ENCODE measurements around the gene ZP4. TPM values are rescaled to one million over a fixed set of nuclear protein-coding genes. Genes with fewer than 3 reads are reported as not detected.

Gene ZP4
- total RNA-seq, 1 experiment from 2014 or later: not detected

- Histone ChIP-seq H3K9me3 (ENCODE audit: low read length) (no peaks in the 10 kb centered on the region), H3K9ac (ENCODE audit: low read length) (no peak overlapping the region), H3K4me2 (ENCODE audit: low read depth, low read length, poor library complexity, severe bottlenecking) (no peak overlapping the region), H3K27me3 (ENCODE audit: low read length) (no peaks in the 10 kb centered on the region), H3K4me1 (ENCODE audit: low read length) (no peaks in the 10 kb centered on the region), H2AFZ (ENCODE audit: low read length) (no peak overlapping the region), H3K4me3 (ENCODE audit: low read length) (no peak overlapping the region), H3K79me2 (ENCODE audit: low read length) (no peaks in the 10 kb centered on the region), H4K20me1 (ENCODE audit: insufficient read depth, low read depth, low read length) (no peaks in the 10 kb centered on the region), H3K9me2 (replicated peaks; ENCODE audit: insufficient read depth, low read length) (no peaks in the 10 kb centered on the region), H3K36me3 (ENCODE audit: insufficient read depth, low read length) (no peaks in the 10 kb centered on the region), H3K27ac (ENCODE audit: low read length) (no peak overlapping the region)
- no peak for DNase-seq
Measured at GRCh38 chr1:237891266-237891665, 544 bp upstream of the ZP4 start.

- no peaks in the 10 kb centered on the region for H3K79me2 ChIP-seq (ENCODE audit: low read length)
- DNase-seq: no peak
- H3K9me2 ChIP-seq (replicated peaks; ENCODE audit: insufficient read depth, low read length): no peaks in the 10 kb centered on the region
- H3K4me2 ChIP-seq (ENCODE audit: low read depth, low read length, poor library complexity, severe bottlenecking): no peak overlapping the region
- H3K9me3 ChIP-seq (ENCODE audit: low read length): no peaks in the 10 kb centered on the region
- no peaks in the 10 kb centered on the region for H3K4me1 ChIP-seq (ENCODE audit: low read length)
- no peaks in the 10 kb centered on the region for H3K27me3 ChIP-seq (ENCODE audit: low read length)
- no peak overlapping the region for H3K27ac ChIP-seq (ENCODE audit: low read length)
- no peaks in the 10 kb centered on the region for H3K36me3 ChIP-seq (ENCODE audit: insufficient read depth, low read length)
- no peaks in the 10 kb centered on the region for H4K20me1 ChIP-seq (ENCODE audit: insufficient read depth, low read depth, low read length)
- no peak overlapping the region for H2AFZ ChIP-seq (ENCODE audit: low read length)
- H3K4me3 ChIP-seq (ENCODE audit: low read length): no peak overlapping the region
- H3K9ac ChIP-seq (ENCODE audit: low read length): no peak overlapping the region
Measured at GRCh38 chr1:237890416-237890815, 306 bp downstream of the ZP4 start.

GRCh38 chr1:237888143-237888542 lies 2.6 kb downstream of the ZP4 start:
- Histone ChIP-seq H3K4me2 (ENCODE audit: low read depth, low read length, poor library complexity, severe bottlenecking) (no peak overlapping the region), H3K36me3 (ENCODE audit: insufficient read depth, low read length) (no peaks in the 10 kb centered on the region), H3K4me1 (ENCODE audit: low read length) (no peaks in the 10 kb centered on the region), H3K79me2 (ENCODE audit: low read length) (no peaks in the 10 kb centered on the region), H3K4me3 (ENCODE audit: low read length) (no peak overlapping the region), H3K27ac (ENCODE audit: low read length) (no peak overlapping the region), H3K9me2 (replicated peaks; ENCODE audit: insufficient read depth, low read length) (no peaks in the 10 kb centered on the region), H3K9ac (ENCODE audit: low read length) (no peak overlapping the region), H3K9me3 (ENCODE audit: low read length) (no peaks in the 10 kb centered on the region), H2AFZ (ENCODE audit: low read length) (no peak overlapping the region), H4K20me1 (ENCODE audit: insufficient read depth, low read depth, low read length) (no peaks in the 10 kb centered on the region), H3K27me3 (ENCODE audit: low read length) (no peaks in the 10 kb centered on the region)
- no peak for DNase-seq

- no peaks in the 10 kb centered on the region for H3K9me2 ChIP-seq (replicated peaks; ENCODE audit: insufficient read depth, low read length)
- no peak overlapping the region for H3K4me2 ChIP-seq (ENCODE audit: low read depth, low read length, poor library complexity, severe bottlenecking)
- DNase-seq: no peak
- H3K27ac ChIP-seq (ENCODE audit: low read length): no peak overlapping the region
- H3K36me3 ChIP-seq (ENCODE audit: insufficient read depth, low read length): no peaks in the 10 kb centered on the region
- no peak overlapping the region for H3K9ac ChIP-seq (ENCODE audit: low read length)
- no peak overlapping the region for H3K4me3 ChIP-seq (ENCODE audit: low read length)
- no peaks in the 10 kb centered on the region for H4K20me1 ChIP-seq (ENCODE audit: insufficient read depth, low read depth, low read length)
- H3K9me3 ChIP-seq (ENCODE audit: low read length): no peaks in the 10 kb centered on the region
- no peaks in the 10 kb centered on the region for H3K79me2 ChIP-seq (ENCODE audit: low read length)
- H3K27me3 ChIP-seq (ENCODE audit: low read length): no peaks in the 10 kb centered on the region
- H3K4me1 ChIP-seq (ENCODE audit: low read length): no peaks in the 10 kb centered on the region
- no peak overlapping the region for H2AFZ ChIP-seq (ENCODE audit: low read length)
Measured at GRCh38 chr1:237887542-237887941, 3.2 kb downstream of the ZP4 start.

- Histone ChIP-seq H3K4me3 (ENCODE audit: low read length) (no peak overlapping the region), H3K4me2 (ENCODE audit: low read depth, low read length, poor library complexity, severe bottlenecking) (no peak overlapping the region), H3K9me2 (replicated peaks; ENCODE audit: insufficient read depth, low read length) (peaks cover under 1% of the 10 kb centered on the region; the same call in 1 of the 2 replicates), H3K9me3 (ENCODE audit: low read length) (no peaks in the 10 kb centered on the region), H3K79me2 (ENCODE audit: low read length) (no peaks in the 10 kb centered on the region), H4K20me1 (ENCODE audit: insufficient read depth, low read depth, low read length) (no peaks in the 10 kb centered on the region), H3K4me1 (ENCODE audit: low read length) (no peaks in the 10 kb centered on the region), H3K9ac (ENCODE audit: low read length) (no peak overlapping the region), H3K36me3 (ENCODE audit: insufficient read depth, low read length) (no peaks in the 10 kb centered on the region), H2AFZ (ENCODE audit: low read length) (no peak overlapping the region), H3K27ac (ENCODE audit: low read length) (no peak overlapping the region), H3K27me3 (ENCODE audit: low read length) (no peaks in the 10 kb centered on the region)
- DNase-seq: no peak
Measured at GRCh38 chr1:237884237-237884636, 6.5 kb downstream of the ZP4 start.

- no peak for DNase-seq
Measured at GRCh38 chr1:237879195-237879594, 11.5 kb downstream of the ZP4 start.

GRCh38 chr1:237878406-237878805 lies 12.3 kb downstream of the ZP4 start:
- Histone ChIP-seq H3K9me2 (replicated peaks; ENCODE audit: insufficient read depth, low read length) (peaks cover 2% of the 10 kb centered on the region; the same call in 1 of the 2 replicates), H3K27ac (ENCODE audit: low read length) (no peak overlapping the region), H3K79me2 (ENCODE audit: low read length) (no peaks in the 10 kb centered on the region), H3K4me2 (ENCODE audit: low read depth, low read length, poor library complexity, severe bottlenecking) (no peak overlapping the region), H2AFZ (ENCODE audit: low read length) (no peak overlapping the region), H3K27me3 (ENCODE audit: low read length) (no peaks in the 10 kb centered on the region), H3K36me3 (ENCODE audit: insufficient read depth, low read length) (no peaks in the 10 kb centered on the region), H3K4me1 (ENCODE audit: low read length) (no peaks in the 10 kb centered on the region), H4K20me1 (ENCODE audit: insufficient read depth, low read depth, low read length) (no peaks in the 10 kb centered on the region), H3K4me3 (ENCODE audit: low read length) (no peak overlapping the region), H3K9ac (ENCODE audit: low read length) (no peak overlapping the region), H3K9me3 (ENCODE audit: low read length) (no peaks in the 10 kb centered on the region)
- DNase-seq: no peak

More at GRCh38 chr1:237879195-237879594, 11.5 kb downstream of the ZP4 start:
- no peak overlapping the region for H3K27ac ChIP-seq (ENCODE audit: low read length)
- H3K4me2 ChIP-seq (ENCODE audit: low read depth, low read length, poor library complexity, severe bottlenecking): no peak overlapping the region
- no peaks in the 10 kb centered on the region for H3K36me3 ChIP-seq (ENCODE audit: insufficient read depth, low read length)
- H3K79me2 ChIP-seq (ENCODE audit: low read length): no peaks in the 10 kb centered on the region
- H4K20me1 ChIP-seq (ENCODE audit: insufficient read depth, low read depth, low read length): no peaks in the 10 kb centered on the region
- H3K4me3 ChIP-seq (ENCODE audit: low read length): no peak overlapping the region
- no peak overlapping the region for H2AFZ ChIP-seq (ENCODE audit: low read length)
- no peaks in the 10 kb centered on the region for H3K9me3 ChIP-seq (ENCODE audit: low read length)
- no peak overlapping the region for H3K9ac ChIP-seq (ENCODE audit: low read length)
- no peaks in the 10 kb centered on the region for H3K27me3 ChIP-seq (ENCODE audit: low read length)
- H3K9me2 ChIP-seq (replicated peaks; ENCODE audit: insufficient read depth, low read length): peaks cover 2% of the 10 kb centered on the region; the same call in 1 of the 2 replicates
- no peaks in the 10 kb centered on the region for H3K4me1 ChIP-seq (ENCODE audit: low read length)

GRCh38 chr1:237877631-237878030 lies 13.1 kb downstream of the ZP4 start:
- Histone ChIP-seq H3K4me3 (ENCODE audit: low read length) (no peak overlapping the region), H3K4me2 (ENCODE audit: low read depth, low read length, poor library complexity, severe bottlenecking) (no peak overlapping the region), H3K4me1 (ENCODE audit: low read length) (no peaks in the 10 kb centered on the region), H4K20me1 (ENCODE audit: insufficient read depth, low read depth, low read length) (no peaks in the 10 kb centered on the region), H2AFZ (ENCODE audit: low read length) (no peak overlapping the region), H3K9me2 (replicated peaks; ENCODE audit: insufficient read depth, low read length) (peaks cover 2% of the 10 kb centered on the region; the same call in 1 of the 2 replicates), H3K79me2 (ENCODE audit: low read length) (no peaks in the 10 kb centered on the region), H3K9me3 (ENCODE audit: low read length) (no peaks in the 10 kb centered on the region), H3K27me3 (ENCODE audit: low read length) (no peaks in the 10 kb centered on the region), H3K27ac (ENCODE audit: low read length) (no peak overlapping the region), H3K36me3 (ENCODE audit: insufficient read depth, low read length) (no peaks in the 10 kb centered on the region), H3K9ac (ENCODE audit: low read length) (no peak overlapping the region)
- no peak for DNase-seq

GRCh38 chr1:237875291-237875690 lies 15.4 kb downstream of the ZP4 start:
- Histone ChIP-seq H3K9me3 (ENCODE audit: low read length) (no peaks in the 10 kb centered on the region), H3K27me3 (ENCODE audit: low read length) (no peaks in the 10 kb centered on the region), H3K4me1 (ENCODE audit: low read length) (no peaks in the 10 kb centered on the region), H3K9ac (ENCODE audit: low read length) (no peak overlapping the region), H3K4me2 (ENCODE audit: low read depth, low read length, poor library complexity, severe bottlenecking) (no peak overlapping the region), H3K79me2 (ENCODE audit: low read length) (no peaks in the 10 kb centered on the region), H3K4me3 (ENCODE audit: low read length) (no peak overlapping the region), H3K27ac (ENCODE audit: low read length) (no peak overlapping the region), H3K9me2 (replicated peaks; ENCODE audit: insufficient read depth, low read length) (0 out of 2 replicates have a peak, but pooled peaks cover 2% of the 10 kb centered on the region), H2AFZ (ENCODE audit: low read length) (no peak overlapping the region), H3K36me3 (ENCODE audit: insufficient read depth, low read length) (no peaks in the 10 kb centered on the region), H4K20me1 (ENCODE audit: insufficient read depth, low read depth, low read length) (no peaks in the 10 kb centered on the region)
- no peak for DNase-seq

Data from Karpas-422 (cell line).